ENCODE measurements around the gene DYNC1LI1.
"Not testable (repeated sequence)": the region's sequence is repeated elsewhere in the genome, so short reads cannot be mapped to it uniquely, and the experiment has no call there.

DYNC1LI1 gene

DNA sequence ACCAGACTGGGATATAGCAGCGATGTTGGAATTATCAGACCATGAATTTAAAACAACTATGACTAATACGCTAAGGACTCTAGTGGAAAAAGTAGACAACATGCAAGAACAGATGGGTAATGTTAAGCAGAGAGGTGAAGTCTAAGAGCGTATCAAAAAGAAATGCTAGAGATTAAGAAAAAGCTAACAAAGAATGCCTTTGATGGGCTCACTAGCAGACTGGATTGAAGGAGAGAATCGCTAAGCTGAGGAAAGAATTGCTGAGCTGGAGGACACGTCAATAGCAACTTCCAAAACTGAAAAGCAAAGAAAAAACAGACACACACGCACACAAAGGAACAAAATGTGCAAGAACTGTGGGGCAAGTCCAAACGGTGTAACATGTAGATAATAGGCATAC lies 48.0 kb downstream of the DYNC1LI1 start:
- TF ChIP-seq, protein P1, sequence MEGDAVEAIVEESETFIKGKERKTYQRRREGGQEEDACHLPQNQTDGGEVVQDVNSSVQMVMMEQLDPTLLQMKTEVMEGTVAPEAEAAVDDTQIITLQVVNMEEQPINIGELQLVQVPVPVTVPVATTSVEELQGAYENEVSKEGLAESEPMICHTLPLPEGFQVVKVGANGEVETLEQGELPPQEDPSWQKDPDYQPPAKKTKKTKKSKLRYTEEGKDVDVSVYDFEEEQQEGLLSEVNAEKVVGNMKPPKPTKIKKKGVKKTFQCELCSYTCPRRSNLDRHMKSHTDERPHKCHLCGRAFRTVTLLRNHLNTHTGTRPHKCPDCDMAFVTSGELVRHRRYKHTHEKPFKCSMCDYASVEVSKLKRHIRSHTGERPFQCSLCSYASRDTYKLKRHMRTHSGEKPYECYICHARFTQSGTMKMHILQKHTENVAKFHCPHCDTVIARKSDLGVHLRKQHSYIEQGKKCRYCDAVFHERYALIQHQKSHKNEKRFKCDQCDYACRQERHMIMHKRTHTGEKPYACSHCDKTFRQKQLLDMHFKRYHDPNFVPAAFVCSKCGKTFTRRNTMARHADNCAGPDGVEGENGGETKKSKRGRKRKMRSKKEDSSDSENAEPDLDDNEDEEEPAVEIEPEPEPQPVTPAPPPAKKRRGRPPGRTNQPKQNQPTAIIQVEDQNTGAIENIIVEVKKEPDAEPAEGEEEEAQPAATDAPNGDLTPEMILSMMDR (IDR thresholded peaks at IDR 0.05; ENCODE audit: control insufficient read depth, extremely low read depth, insufficient read depth): no peak
- H3K4me3 ChIP-seq (ENCODE audit: low read depth, low read length): no peak overlapping the region
- no peak for DNase-seq (ENCODE audit: low read depth)

DNA sequence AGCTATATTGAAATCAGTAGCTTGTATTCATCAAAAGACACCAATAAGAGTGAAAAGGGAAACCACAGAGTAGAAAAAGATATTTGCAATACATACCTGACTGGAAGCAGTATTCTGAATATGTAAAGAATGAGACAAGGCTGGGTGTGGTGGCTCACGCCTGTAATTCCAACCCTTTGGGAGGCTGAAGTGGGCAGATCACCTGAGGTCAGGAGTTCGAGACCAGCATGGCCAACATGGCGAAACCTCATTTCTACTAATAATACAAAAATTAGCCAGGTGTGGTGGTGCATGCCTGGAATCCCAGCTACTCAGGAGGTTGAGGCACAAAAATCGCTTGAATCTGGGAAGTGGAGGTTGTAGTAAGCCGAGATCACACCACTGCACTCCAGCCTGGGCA lies 51.7 kb downstream of the DYNC1LI1 start:
- H3K4me3 ChIP-seq (ENCODE audit: low read depth, low read length); DNase-seq (ENCODE audit: low read depth): not testable (repeated sequence)

DNA sequence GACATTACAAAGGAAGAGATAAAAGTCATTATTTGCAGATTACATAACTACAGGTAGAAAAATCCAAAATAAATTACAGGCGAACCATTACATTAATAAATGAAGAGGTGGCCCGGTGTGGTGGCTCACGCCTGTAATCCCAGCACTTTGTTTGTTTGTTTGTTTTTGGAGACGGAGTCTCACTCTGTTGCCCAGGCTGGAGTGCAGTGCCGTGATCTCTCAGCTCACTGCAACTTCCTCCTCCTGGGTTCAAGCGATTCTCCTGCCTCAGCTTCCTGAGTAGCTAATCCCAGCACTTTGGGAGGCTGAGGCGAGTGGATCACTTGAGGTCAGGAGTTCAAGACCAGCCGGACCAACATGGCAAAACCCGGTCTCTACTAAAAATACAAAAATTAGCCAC lies 53.9 kb downstream of the DYNC1LI1 start:
- DNase-seq (ENCODE audit: low read depth): not testable (repeated sequence)

DNA sequence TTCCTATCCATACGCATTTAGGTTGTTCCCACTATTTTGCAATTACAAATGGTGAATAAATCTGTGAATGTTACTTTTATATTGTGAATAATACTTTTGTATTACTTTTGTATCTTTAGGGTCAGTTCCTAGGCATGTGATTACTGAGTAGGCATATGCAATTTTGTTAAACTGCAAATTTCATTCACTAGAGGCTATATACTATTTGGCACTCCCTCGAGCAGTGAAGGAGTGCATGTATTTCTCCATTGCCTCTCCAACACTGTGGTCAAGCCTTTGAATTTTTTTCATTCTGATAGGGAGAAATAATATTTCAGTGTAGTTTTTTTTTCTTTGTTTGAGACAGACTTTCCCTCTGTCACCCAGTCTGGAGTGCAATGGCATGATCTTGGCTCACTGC lies 59.7 kb downstream of the DYNC1LI1 start:
- no peak for DNase-seq (ENCODE audit: low read depth)
- TF ChIP-seq, protein P1 (IDR thresholded peaks at IDR 0.05; ENCODE audit: control insufficient read depth, extremely low read depth, insufficient read depth): no peak
- no peak overlapping the region for H3K4me3 ChIP-seq (ENCODE audit: low read depth, low read length)

More for the DNA sequence above, 53.9 kb downstream of the DYNC1LI1 start:
- not testable (repeated sequence) for H3K4me3 ChIP-seq (ENCODE audit: low read depth, low read length)

DNA sequence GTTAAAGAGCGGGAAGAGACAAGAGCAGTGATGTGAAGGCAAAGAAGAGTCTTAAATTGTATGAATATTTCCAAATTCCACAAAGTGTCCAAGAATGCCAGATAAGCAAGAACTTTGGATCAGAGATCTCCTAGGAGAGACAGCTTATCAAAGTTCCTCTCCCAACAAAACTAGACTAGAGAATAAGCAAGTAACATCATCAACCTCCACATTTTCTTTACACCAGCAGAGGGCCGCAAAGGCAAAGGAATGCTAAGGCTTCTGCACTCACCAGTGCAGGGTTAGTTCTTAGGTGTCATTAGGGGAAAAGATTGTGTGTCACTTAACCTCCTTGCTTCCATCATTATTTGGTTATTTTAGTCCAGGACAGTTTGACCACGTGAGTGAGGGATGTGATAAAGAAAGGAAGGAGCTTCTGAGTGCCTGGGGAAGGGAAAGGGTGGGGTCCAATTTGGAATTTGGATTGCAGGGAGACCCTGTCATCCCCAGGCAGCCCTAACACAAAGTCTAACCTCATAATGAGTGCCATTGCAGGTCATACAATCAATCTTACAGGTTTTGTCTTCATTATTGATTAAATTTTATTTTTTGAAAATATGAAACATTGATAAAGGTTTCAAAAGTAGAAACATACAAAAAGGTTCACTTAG lies 60.5 kb downstream of the DYNC1LI1 start:
- DNase-seq (ENCODE audit: low read depth): peak; percentile 37
- TF ChIP-seq, protein P1 (IDR thresholded peaks at IDR 0.05; ENCODE audit: control insufficient read depth, extremely low read depth, insufficient read depth): peak; percentile 87
- H3K4me3 ChIP-seq (ENCODE audit: low read depth, low read length): no peak overlapping the region

DNA sequence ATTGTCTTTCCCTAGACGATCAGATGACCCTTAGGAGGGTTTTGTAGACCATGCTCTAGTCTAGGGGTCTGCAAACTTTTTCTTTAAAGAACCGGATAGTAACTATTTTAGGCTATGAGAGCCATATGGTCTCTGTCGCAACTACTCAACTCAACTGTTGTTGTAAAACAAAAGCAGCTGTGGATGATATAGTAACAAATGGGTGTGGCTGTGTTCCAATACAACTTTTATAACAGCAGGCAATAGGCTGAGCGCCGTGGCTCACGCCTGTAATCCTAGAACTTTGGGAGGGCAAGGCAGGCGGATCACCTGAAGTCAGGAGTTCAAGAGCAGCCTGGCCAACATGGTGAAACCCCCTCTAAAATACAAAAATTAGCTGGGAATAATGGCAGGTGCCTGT lies 61.9 kb downstream of the DYNC1LI1 start:
- TF ChIP-seq, protein P1 (IDR thresholded peaks at IDR 0.05; ENCODE audit: control insufficient read depth, extremely low read depth, insufficient read depth): no peak
- no peak overlapping the region for H3K4me3 ChIP-seq (ENCODE audit: low read depth, low read length)
- DNase-seq (ENCODE audit: low read depth): no peak

DNA sequence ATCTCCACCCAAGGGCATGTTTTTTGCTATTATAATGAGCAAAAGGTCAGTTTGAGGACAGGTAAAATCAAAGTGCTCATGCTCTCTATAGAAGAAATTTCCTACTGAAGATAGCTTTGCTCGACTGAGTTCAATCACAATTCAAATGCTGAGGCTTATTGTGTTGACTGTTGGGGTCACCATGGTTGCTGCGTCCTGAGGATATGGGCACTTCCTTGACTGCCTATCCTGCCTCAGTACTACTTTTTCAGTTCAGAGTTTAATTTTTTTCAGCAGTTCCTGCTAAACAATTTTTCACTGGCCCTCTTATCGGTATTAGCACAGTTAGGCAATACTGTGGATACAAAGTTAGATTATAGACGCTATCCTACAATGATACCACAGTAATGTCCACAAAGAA lies 64.2 kb downstream of the DYNC1LI1 start:
- no peak for DNase-seq (ENCODE audit: low read depth)
- H3K4me3 ChIP-seq (ENCODE audit: low read depth, low read length): no peak overlapping the region
- TF ChIP-seq, protein P1 (IDR thresholded peaks at IDR 0.05; ENCODE audit: control insufficient read depth, extremely low read depth, insufficient read depth): no peak

DNA sequence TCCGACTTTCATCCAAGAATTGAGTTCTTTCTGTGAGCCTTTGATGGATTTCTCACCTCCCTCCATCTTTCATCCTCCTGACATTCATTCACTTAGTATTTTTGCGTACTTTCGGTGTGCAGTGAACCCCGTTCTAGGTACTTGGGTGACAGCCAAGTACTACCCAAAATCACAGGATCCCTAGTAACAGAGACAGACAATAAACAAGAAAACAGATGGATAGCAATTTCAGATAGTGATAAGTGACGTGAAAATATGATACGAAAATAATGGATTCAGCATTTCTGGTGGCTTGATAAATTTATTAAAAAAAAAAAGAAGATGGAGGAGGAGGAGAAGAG lies 67.7 kb downstream of the DYNC1LI1 start:
- H3K4me3 ChIP-seq (ENCODE audit: low read depth, low read length): peak overlapping the region; percentile 91
- TF ChIP-seq, protein P1 (IDR thresholded peaks at IDR 0.05; ENCODE audit: control insufficient read depth, extremely low read depth, insufficient read depth): no peak
- no peak for DNase-seq (ENCODE audit: low read depth)
